ENCODE measurements around the gene CHD2.
"Not testable (repeated sequence)": the region's sequence is repeated elsewhere in the genome, so short reads cannot be mapped to it uniquely, and the experiment has no call there.

Gene CHD2

GRCh38 chr15:93035092-93035915 is 135.2 kb downstream of the CHD2 start:
- no peak for DNase-seq (ENCODE audit: low read depth in 2 of 2)

- peak in 1 of 2 donors; percentile 31 for DNase-seq (ENCODE audit: low read depth in 2 of 2)
Observed at GRCh38 chr15:93035953-93036810, 136.1 kb downstream of the CHD2 start.

GRCh38 chr15:93036951-93037819 is 137.1 kb downstream of the CHD2 start:
- no peak for DNase-seq (ENCODE audit: low read depth in 2 of 2)

- DNase-seq (ENCODE audit: low read depth in 2 of 2), result no peak
Observed at GRCh38 chr15:93037820-93038705, 137.9 kb downstream of the CHD2 start.

- not testable (repeated sequence) for DNase-seq (ENCODE audit: low read depth in 2 of 2)
Observed at GRCh38 chr15:93039562-93040287, 139.6 kb downstream of the CHD2 start.

DNA sequence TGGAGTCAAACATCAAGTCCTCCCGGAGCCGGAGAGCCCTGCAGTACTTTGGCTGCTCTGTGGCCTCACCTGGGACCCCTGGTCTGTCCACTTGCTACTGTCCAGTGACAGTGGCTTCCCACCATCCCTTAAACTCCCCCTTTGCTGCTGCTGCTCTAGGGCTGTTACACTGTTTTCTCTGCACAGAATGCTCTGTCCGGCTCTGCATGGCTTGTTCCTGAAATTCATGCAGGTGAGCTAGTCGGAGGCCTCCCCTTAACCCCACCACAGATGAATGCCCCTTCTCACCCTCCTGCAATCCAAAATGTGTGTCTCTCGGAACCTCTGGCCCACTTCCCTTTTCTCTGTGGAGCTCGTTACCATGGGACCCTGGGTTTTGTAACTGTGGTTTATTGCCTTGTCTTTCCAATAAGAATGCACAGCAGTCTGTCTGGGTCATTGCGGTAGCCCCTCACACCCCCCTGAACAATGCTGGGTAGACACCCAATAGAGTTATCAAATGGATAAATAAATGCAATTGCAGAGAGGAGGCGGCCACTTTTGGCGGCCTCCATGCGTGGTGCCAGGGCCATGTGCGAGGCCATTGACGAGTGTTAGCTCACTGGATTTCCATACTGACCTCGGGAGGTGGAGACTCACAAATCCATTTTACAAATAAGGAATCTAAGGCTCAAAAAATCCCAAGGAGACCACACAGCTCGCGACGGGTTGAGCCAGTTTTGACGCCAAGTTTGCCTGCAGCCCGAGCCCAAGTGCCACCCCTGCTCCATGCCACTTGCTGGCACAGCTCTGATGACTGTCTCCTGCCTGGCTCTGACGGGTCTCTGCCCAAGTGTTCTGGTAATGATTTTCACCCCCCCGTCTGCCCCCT is 140.4 kb downstream of the CHD2 start:
- no peak for DNase-seq (ENCODE audit: low read depth in 2 of 2)

DNA sequence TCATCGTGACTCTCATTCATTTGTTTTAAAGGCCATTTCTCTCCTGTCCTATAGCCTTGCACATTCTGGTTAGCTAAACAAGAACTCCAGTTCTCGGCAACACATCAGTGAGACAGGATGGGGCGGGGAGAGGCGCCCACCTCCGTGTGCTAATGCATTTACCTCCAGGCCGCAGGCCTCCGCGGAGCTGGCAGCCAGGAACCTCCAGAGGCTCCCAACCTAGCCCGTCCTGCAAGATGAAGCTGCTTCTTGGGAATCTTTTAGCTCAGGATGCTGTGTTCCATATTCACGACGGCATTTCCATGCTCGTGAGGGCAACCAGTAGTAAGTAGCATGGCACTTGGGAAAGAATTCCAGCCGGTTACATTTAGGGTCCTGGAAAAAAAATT is 141.0 kb downstream of the CHD2 start:
- DNase-seq (ENCODE audit: low read depth in 2 of 2), result no peak

GRCh38 chr15:93042211-93042610 is 142.1 kb downstream of the CHD2 start:
- DNase-seq (ENCODE audit: low read depth in 2 of 2), result no peak

DNA sequence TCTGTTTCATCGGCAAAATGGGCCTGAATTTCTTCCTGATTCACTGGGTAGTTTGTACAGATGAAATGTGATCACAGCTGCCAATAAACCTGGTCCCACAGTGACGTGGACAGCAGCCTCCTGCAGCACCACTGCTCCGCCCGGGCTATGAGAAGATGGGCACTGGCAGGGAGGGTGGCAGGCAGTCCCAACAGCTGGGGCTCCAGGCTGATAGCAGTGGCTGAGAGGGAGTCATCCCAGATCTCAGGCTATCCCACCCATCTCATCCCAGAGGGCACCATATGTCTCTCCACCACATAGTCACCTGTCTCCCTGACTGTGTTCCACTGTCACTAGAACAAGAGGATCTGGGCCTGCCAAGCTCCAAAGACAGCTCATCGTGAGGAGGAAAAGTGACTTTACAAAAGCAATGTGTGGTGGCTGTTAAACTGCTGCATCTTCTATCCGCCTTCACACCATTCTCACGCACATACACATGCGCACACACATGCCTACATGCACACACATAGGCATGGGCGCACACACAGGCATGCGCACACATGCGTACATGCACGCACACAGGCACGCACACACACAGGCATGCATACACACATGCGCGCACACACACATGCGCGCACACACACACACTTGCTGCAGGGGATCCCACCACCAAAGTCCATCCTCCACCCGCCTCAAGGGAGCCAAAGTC is 142.7 kb downstream of the CHD2 start:
- DNase-seq (ENCODE audit: low read depth in 2 of 2), result no peak

DNA sequence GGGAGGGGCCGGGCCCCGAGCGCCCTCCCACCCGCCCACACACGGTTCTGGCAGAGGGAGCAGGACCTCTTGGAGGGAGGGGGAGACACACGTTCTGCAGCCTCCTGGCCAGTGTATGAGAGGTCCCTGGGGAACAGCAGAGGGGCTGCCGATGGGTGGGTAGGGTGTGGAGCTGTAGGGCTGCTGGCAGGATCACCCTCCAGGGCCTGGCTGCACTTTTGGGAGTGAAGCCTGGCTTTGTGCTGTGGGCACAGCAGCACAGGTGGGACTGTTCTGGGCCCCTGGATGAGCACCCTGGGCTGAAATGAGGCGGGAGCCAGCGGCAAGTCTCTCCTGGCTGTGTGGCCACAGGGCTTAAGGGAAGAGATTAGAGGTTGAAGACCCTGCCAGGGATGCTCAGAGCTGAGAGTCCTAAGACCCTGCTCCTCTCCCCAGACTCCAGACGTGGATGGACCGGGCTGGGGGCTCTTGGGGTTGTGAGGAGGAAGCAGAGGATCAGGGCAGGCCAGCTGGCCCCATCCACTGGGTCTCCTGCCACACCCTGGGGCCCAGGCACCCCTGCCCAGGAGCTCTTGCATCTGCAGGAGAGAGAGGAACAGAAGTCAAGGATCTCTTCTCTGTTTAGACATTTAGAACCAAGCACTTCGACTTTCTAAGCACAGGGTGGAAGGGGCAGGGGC is 143.6 kb downstream of the CHD2 start:
- DNase-seq (ENCODE audit: low read depth in 2 of 2), result no peak

GRCh38 chr15:93044301-93045190 is 144.4 kb downstream of the CHD2 start:
- no peak for DNase-seq (ENCODE audit: low read depth in 2 of 2)

DNA sequence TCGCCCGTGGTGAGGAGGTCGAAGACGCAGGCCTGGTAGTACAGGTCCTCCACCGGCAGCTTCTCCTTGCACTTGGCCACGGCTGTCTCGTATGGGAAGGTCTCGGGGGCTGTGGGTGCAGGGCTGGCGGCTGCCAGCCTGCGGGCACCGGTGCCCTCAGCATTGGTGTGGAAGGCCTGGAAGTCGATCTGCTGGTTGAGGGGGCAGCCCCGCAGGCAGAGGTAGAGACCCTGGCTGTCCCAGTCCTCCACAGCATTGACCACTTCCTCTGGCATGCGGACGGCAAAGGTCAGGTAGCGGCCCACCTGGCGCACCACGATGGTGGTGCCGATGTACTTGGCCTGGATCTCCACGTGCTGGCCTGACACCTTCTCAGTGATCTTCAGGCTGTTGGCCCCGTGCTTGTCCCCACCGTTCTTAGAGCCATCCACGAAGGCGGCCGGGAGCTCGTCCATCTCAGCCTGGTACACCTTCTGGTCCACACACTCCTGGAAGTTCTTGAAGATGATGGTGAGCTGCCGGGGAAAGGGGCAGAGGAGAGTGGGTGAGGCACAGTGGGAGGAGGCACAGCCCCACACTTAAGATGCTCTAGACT is 145.2 kb downstream of the CHD2 start:
- DNase-seq (ENCODE audit: low read depth in 2 of 2), result no peak

DNA sequence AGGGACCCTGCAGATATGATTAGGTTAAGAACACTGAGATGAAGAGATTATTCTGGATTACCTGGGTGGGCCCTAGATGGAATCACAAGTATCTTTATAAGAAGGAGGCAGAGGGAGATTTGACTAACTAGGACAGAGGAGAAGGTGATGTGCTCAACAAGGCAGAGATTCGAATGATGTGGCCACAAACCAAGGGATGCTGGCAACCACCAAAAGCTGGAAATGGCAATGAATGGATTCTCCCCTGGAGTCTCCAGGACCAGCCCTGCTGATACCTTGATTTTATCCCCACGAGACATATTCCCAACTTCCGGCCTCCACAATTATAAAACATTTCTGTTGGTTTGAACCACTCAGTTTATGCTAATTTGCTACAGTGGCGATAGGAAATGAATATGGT is 146.0 kb downstream of the CHD2 start:
- DNase-seq (ENCODE audit: low read depth in 2 of 2), result no peak

GRCh38 chr15:93046721-93047120 is 146.6 kb downstream of the CHD2 start:
- no peak for DNase-seq (ENCODE audit: low read depth in 2 of 2)

DNA sequence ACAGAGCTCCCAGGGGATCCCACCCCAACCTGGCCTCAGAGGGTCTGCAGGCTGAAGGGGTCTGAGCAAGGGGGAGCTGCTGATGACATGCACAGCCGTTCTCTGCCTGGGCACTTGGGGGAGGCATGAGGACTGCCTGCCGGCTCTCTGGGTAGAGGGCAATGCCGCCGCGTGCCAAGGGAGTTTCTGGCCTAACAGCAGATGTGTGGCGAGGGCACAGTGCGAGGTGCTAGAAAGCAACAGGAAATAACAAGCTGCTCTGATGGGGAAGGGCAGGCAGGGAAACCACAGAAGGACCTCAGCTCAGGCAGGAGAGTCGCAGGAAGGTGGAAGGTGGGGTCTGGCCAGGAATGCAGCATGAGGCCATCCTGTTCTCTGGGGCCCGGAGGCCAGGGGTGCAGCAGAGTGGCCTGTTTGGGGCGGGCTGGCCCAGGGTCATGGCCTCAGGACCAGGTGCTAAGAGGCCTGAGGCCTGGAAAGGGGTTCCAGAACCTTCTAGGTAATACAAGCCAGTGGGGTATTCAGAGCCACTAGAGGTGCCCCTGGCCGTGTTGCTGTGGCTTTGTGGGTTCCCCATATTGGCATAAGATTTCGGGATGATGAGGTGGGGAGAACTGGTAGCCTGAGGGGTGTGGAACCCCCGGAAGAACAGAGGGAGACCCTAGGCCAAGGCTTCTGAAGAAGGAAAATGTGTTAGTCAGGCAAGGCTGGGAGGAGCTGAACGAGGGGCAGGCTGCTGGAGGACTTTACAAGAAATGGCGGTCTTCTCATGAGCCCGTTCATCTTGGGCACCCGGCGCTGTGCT is 147.7 kb downstream of the CHD2 start:
- DNase-seq (ENCODE audit: low read depth in 2 of 2), result no peak

DNA sequence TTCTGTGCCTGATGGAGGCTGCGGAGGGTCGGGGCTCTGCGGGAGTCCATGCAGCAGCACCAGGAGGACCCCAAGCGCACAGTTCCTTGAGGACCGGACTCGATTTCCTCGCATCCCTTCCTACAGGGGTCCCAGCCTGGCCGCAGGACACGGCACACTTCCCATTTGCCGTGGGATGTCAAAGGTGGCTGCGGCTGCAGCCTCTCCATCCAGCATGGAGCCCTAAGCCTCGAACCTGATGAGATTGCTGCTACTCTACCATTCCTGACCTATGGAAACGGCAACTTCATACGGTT is 148.2 kb downstream of the CHD2 start:
- no peak for DNase-seq (ENCODE audit: low read depth in 2 of 2)

Measured in stimulated activated CD4-positive, alpha-beta T cell treated with anti-CD3 and anti-CD28 coated beads, Interleukin-15, amount 100 ng/mL, for 48 hours (primary cell).